Stimulated activated CD4-positive, alpha-beta T cell treated with anti-CD3 and anti-CD28 coated beads, TNF-alpha, amount 100 ng/mL, for 1 hour (primary cell): Measurements from ENCODE around the gene FOXI2.

Source experiments
- DNase-seq, 3 donors: peaks; one replicate each; pipeline ENCODE4 v3.0.0-alpha.2; 2020; ENCODE audit warnings: low read depth in 3 of 3, low spot score in 1 of 3

The FOXI2 gene

GRCh38 chr10:127740596-127740995 lies 3.6 kb downstream of the FOXI2 start:
- DNase-seq: no peak

- no peak for DNase-seq
Measured at GRCh38 chr10:127743205-127743604, 6.2 kb downstream of the FOXI2 start.

GRCh38 chr10:127744956-127745355 lies 8.0 kb downstream of the FOXI2 start:
- no peak for DNase-seq

GRCh38 chr10:127745861-127746260 lies 8.9 kb downstream of the FOXI2 start:
- no peak for DNase-seq

DNA sequence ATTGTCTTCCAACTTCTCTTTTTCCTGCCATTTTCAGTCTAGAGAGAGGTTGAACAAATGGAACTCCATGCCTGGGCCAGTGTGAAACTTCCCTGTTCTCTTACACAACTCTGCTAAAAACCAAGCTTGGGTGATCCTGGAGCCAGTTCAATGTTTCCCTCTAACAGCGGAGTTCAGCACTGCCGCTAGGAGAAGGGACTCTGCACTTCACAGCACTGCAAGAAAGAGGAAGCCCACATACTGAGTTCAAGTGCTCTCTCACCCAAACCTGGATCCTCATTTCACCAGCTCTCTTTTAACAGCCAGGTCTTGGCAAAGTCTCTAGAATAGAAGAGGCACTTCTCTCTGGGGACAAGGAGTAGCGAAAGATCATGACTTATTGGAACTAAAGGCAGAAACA lies 18.8 kb downstream of the FOXI2 start:
- no peak for DNase-seq

- DNase-seq: no peak
Measured at GRCh38 chr10:127756264-127756663, 19.3 kb downstream of the FOXI2 start.

GRCh38 chr10:127757033-127757432 lies 20.0 kb downstream of the FOXI2 start:
- DNase-seq: no peak

DNA sequence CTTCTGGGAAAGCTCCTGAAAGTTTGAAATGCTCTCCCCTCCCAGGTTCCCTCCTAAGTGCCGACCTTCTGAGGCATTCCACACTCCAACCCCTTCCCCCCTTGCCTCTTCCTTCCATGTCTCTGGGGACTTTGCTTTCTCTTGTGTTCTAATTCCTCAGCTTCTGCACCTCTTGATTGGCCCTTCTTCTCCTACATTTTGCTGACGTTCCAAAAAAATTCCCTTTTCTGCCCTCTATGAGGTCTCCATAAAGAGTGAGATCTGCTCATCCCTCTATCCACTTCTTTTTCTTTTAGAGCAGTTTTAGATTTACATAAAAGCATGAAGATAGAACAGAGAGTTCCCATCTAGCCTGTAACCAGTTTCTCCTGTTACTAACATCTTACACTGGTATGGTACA lies 22.3 kb downstream of the FOXI2 start:
- DNase-seq: no peak

DNA sequence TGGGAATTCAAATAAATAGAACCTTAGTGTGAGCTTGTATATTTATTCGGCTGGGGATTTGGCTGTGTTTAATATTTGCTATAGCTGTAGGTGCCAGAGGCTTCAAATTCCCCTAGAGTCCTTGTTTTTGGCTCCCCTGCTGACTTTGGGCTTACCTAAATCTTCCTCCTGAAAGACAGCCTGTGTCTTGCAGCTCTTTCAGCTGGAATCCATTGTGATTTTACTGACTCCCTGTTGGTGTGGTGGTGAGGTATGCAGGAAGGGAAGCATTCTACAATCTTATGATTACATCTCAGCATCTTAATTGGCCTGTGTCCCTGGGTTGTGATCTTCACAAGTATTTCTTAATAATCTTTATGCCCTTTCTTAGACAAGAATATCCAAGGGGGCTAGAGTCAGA lies 25.9 kb downstream of the FOXI2 start:
- no peak for DNase-seq

- DNase-seq: no peak
Measured at GRCh38 chr10:127774766-127775559, 38.0 kb downstream of the FOXI2 start.

GRCh38 chr10:127776816-127777215 lies 39.8 kb downstream of the FOXI2 start:
- DNase-seq: no peak

GRCh38 chr10:127781412-127781811 lies 44.4 kb downstream of the FOXI2 start:
- no peak for DNase-seq

GRCh38 chr10:127787873-127788272 lies 50.9 kb downstream of the FOXI2 start:
- no peak for DNase-seq

GRCh38 chr10:127790066-127790624 lies 53.2 kb downstream of the FOXI2 start:
- no peak for DNase-seq
